Dermis microvascular lymphatic vessel endothelial cell (primary cell): ENCODE data around the gene UBE2D4. TPM values are rescaled to one million over a fixed set of nuclear protein-coding genes. Genes with fewer than 3 reads are reported as not detected.
"Not testable (repeated sequence)": the region's sequence is repeated elsewhere in the genome, so short reads cannot be mapped to it uniquely, and the experiment has no call there.

Experiments used
- DNase-seq, 2 donors: peaks; one replicate each; pipeline versions ENCODE4 v3.0.0 to v3.0.0-alpha.2; 2010; ENCODE audit warnings: low read depth in 2 of 2
- total RNA-seq: library from RNA; depleted of rRNA; stranded (reverse); fragments of >200 nt; gene quantifications from 2 replicates; pipeline ENCODE4 v1.2.1, GENCODE V29; 2014

UBE2D4 gene
- total RNA-seq, 1 donor from 2014 or later = 3.9 TPM

DNA sequence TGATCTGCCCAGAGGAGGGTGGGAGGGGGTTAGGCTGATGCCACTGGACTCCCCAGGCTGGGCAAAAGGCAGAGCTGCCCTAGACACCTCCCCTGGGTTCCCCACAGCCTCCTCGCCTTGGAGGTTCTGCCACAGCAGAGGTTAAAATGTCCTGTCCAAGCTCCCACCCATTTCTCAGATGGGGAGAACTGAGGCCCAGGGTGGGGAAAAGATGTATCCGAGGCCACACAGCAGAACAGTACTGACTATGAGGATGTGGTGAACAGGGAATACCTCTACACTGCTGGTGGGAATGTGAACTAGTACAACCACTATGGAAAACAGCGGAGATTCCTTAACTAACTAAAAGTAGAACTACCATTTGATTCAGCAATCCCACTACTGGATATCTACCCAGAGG, 40.2 kb downstream of the UBE2D4 start:
- not testable (repeated sequence) for DNase-seq

DNA sequence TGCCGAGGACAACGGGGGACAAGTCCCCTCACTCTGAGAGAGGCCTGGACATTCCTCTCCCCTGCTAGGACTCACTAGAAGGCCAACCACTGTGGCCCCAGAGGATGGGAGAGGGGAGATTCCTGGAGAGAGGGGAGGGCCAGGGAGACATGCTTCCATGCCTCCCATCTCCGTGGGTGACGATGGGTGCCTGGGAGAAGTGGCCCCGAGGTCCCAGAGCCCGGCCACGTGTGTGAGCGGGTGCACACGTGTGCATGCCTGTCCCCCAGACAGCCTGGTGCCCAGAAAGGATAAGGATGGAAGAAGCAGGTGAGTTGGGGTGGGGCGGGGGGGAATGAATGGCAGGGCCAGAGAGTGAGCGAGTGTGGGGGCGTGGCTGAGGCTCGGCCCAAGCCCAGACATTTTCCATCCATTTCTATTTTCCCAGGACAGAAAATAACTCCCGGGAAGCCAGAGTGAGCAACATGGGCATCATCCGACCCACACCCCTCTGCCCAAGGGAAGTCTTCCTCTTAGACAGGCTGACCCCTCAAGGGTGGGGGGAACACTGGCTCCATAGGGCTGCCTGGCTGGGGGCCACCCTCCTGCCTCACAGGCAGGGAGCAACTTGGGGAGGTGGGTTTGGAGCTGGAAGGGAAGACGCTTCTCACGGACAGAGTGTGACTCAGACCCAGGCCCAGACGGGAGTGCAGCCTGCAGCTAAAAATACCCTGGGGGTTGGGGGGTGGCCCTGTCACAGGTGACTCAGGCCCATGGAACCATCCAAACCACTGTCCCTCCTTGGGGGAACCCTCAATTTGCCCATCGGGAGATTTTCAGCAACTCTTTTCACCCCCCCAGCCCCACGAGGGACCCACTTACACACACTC, 42.2 kb downstream of the UBE2D4 start:
- DNase-seq = not testable (repeated sequence)

DNA sequence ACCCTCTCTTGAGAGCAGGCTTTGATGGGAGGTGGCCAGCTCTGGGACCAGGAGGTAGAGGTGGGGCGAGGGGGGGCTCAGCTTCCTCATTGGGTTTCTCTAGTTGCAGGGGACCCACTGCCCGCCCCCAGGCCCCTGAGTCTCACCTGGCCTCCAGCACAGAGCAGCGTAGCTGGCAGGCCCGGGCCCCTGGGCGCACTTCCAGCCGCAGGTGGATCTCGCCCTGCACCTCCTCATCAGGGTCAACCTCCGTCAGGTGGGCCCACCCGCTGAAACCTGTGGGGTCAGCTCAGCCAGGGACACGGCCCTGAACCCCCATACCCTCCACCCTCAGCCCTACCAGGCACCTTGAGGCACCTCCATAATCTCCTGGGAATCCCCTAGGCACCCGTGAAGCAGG, 43.4 kb downstream of the UBE2D4 start:
- not testable (repeated sequence) for DNase-seq

DNA sequence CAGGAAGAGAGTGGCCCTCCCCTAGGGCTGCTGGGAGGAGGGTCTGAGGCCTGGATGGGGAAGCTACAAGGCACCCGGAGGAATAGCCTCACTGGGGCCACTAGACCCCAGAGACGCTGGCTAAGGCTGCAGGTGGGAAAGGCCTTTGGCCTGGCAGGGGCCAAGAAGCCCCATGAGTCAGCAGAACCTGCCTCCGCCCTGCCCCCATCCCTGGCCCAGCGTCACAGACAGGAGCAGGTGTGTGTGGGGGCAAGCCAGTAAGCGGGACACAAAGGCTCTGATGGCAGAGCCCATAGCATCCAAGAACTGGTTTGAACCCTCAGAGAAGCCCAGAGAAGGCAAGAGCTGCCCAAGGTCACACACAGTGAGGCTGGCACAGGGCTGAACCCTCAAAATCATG, 44.5 kb downstream of the UBE2D4 start:
- not testable (repeated sequence) for DNase-seq

DNA sequence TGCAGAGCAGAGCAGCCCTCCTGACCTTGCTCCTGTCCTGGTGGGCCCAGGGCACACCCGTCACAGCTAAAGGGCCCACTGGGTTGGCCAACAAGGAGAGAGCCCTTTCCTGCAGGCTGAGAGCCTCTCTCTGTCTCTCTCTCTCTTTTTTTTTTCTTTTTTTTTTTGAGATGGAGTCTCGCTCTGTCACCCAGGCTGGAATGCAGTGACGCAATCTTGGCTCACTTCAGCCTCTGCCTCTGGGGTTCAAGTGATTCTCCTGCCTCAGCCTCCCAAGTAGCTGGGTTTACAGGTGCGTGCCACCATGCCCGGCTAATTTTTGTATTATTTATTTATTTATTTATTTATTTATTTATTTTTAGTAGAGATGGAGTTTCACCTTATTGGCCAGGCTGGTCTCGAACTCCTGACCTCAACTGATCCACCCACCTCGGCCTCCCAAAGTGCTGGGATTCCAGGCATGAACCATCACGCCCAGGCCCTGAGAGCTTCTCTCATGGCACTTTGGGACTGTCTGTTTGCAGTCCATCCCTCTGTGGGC, 47.9 kb downstream of the UBE2D4 start:
- not testable (repeated sequence) for DNase-seq

DNA sequence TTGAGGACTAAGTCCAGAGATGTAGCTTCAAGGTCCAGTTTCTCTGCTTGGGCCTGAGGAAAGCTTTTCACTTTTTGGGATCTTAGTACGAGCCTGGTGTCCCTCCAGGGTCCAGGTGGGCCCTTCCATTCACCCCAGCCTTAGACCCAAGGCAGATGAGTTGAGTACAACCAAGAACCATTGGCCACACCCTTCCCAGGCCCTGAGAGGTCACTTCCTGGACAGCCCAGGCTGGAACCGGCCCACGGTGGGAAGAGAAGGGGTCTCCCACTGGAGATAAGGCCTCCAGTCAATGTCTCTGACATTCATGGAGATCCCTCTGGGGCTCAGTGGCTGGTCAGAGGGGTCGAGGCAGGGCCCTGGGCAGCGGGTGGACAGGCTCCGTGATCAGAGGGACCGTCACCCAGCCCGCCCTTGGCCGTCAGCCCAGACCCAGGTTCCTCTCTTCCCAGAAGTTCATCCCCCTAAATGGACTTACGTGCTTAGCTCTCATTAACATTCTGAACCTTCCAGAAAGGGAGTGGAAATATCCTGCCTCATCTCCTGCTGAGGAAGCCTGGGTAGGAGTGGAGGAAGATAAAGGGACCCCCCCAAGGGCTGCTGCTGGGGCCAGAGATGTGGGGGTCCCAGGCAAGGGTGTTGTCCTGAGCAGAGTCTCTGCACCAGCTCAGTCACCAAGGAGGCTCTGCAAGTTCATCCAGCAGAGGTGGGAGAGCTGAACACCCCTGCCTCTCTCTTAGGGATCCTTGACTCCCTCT, 48.7 kb downstream of the UBE2D4 start:
- not testable (repeated sequence) for DNase-seq

DNA sequence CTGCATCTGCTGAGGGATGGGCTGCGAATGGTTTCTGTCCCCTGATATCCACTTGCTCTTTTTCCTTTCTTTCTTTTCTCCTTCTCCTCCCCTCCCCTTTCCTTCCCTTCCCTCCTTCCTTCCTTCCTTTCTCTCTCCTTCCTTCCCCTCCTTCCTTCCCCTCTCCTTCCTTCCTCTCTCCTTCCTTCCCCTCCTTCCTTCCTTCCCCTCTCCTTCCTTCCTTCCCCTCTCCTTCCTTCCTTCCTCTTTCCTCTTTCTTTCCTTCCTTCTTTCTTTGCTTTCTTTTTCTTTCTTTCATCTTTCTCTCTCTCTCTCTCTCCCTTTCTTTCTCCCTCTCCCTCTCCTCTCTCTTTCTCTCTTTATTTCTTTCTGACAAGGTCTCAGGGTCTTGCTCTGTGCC, 51.3 kb downstream of the UBE2D4 start:
- no peak for DNase-seq

DNA sequence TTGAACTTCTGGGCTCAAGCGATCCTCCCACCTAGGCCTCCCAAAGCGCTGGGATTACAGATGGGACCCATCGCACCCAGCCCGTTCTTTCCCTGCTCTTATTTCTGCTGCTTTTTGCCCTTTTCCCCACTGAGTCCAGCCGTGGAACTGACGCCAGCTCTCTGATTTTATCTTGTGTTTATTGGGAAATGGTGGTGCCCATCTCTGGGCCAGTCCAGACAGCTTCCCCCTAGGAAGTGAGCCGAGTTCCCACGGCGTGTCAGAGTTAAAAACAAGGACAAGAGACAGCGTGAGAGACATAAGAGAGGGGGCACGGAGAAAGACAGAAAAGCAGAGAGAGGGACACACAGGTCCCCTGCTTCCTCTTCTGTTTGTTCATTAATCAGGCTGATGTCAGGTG, 51.9 kb downstream of the UBE2D4 start:
- peak; percentile 2 to 33 for DNase-seq

DNA sequence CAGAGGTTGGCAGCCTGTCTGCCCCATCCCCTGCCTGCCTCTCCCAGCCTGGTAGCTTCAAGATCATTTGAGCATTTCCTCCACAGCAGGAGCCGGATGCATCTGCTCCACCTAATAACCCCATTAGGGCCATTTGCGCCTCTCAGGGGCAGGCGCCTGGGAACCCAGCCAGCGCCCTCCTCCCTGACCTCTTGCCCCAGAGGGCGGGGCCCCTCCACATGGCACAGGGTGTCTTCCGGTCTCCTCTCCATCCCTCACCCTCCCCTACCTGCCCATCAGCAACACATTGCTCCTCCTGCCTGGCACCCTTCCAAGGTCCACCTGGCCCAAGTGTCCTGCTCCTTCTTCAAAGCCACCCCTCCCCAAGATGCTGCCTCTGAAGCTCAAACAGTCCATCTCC, 56.6 kb downstream of the UBE2D4 start:
- DNase-seq = not testable (repeated sequence)

DNA sequence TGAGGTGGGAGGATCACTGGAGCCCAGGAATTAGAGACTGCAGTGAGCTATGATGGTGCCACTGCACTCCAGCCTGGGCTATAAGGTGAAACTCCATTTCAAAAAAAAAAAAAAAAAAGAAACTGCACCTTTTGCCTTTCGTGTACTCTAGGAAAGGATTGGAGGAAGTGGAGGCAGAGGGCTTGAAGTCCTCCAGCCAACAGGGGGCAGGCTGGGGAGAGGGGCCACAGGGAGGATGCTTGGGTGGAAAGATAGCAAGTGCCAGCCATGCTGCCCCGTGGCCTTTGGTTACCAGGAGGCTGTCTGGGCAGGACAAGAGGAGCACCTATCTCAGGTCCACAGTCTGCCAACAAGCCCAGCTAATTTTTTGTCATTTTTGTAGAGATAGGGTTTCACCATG, 57.5 kb downstream of the UBE2D4 start:
- DNase-seq = not testable (repeated sequence)

DNA sequence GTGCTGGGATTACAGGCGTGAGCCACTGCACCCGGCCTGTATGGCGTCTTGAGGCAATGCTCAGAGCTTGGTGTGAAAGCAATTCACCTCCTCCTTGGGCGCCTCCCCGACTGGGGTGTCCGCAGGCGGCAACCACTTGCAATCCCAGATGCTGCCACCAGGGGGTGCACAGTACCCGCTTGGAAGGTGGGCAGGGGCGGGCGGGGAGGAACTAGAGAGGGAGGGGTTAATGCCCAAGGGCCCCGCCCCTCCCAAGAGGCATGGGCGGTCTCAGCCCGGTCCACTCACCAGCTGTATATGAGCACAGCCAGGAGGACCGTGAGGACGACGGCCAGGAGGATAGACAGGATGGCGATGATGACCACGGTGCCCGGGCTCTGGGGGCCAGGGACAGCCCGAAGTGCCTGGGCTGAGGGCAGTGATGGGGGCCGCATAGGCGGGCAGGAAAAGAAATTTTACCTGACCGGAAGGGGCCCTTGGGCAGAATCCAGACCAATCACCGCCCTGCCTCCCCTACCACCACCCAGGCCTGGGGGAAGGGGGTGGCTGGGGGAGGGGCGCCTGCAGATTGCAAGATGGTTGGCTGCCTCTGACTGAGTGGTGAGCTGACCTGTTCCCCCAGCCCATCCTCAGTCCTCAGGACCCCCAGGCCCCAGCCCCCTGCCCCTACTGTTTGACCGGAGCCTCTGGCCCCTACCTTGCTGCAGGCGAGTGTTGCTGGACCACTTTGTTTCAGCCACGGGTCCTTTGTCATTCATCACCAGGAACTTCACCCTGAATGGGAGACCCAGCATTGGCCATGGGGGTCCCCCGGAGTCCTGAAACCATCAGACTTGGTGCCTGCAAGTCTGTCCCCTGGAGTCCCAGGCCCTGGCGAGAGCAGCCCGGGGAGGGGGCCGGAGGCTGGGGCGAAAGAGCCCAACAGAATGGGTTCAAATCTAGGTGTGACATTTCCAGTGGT, 59.9 kb downstream of the UBE2D4 start:
- peak; percentile 20 to 65 for DNase-seq

DNA sequence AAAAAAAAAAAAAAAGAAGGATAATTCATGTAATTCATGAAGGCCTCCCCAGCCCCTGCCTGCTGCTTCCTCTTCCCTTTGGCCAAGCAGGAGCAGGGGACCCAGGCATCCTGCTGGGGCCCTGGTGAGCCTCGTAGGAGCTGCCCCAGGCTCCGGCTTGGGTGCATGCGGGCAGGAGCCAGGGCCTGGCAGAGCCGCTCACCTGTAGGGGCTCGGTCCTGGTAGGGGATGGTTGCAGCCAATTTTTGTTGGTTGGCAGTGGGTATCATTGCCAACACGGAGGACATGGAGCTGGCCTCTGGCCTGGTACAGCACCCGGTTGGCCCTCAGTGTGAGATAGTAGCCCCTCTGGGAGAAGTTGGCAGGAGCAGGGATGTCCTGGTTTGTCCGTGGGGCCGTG, 61.2 kb downstream of the UBE2D4 start:
- not testable (repeated sequence) for DNase-seq

DNA sequence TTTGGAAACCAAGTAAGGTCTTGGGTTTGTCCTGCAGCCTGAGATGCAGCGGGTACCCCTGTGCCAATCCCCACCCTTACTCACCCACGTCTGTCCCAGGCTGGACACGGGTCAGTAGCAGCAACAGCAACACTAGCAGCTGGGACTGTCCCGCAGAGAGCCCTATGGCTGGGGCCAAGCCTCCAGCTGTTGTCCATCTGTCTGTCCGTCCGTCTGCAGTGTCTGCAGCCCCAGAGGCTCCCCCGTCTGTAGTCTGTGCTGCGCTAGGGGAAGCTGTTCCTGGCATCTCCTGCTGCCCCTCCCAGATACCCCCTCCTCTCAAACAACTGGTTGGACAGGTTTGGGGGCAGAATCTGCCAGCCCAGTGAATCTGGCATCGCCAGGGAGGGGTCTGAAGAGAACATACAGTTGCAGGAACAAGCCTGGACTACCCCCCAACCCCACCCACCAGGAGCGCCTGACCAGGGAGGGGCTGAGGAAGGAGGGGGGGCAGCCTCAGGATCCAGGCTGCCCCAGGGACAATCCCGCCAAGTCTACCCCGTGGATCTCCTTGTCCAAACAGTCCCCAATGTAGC, 63.9 kb downstream of the UBE2D4 start:
- not testable (repeated sequence) for DNase-seq

DNA sequence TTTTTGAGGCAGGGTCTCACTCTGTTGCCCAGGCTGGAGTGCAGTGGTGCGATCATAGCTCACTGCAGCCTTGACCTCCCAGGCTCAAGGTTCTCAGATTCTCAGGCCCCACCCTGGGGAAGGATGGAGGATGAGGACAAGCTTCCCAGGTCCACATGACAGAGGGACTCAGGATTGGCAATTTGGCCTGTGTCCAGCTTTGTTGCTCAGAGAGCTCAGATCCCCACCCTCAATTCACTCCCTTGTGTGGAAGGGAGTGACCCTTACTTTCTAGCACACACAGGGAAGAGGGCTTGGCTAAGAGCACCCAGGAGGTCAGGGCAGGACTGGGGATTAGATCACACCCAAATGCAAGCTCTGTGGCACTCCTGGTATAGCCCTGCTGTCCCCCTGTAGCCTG, 64.6 kb downstream of the UBE2D4 start:
- not testable (repeated sequence) for DNase-seq

DNA sequence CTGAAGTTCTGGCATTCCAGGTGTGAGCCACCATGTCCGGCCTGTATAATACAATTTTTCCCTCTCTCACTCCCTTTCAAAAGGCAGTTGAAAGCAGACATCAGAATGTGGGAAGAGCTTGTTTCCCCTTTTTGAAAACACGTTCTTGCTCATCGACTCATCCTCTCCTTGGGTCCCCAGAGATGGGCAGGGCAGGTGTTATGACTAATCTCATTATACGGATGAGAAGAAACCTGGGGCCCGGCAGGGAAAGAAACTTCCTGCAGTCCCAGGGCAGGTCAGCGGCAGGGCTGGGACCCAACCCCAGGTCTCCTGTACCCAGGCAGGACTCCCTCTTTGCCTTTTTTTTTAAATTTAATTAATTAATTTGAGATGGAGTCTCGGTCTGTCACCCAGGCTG, 66.7 kb downstream of the UBE2D4 start:
- not testable (repeated sequence) for DNase-seq

DNA sequence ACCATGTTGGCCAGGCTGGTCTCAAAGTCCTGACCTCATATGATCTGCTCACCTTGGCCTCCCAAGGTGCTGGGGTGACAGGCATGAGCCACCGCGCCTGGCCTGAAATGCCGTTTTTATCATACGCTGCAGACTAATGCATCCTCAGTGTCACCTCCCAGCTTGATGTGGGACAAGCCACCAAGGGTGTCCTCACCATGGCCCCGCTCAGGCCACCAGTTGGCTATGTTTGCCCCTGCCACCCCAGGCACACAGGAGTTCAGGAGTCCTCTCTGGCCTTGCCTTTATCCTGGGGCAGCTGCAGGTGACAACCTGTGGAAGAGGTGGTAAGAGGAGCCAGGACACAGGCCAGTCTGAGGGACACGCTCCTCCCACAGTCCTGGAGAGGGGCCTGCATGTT, 68.4 kb downstream of the UBE2D4 start:
- not testable (repeated sequence) for DNase-seq

DNA sequence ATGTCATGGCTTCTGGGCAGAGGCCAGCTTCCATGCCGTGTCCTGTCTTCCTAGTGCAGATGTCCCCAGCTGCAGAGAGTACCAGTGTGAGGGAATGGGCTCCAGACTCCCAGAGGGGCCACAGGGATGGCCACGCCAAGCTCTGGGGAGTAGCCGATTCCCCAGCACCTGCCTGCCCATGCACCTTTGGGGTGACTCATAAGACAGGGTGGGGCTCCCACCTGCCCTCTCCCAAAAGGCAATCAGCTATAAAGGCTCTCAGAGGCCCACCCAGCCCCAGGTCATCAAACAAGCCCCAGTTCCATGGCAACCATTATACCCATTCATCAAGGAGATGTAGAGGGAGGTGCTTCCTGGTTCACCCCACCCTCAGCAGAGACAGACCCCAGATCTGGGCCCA, 71.3 kb downstream of the UBE2D4 start, which contains the start of gene SPDYE1:
TSS of gene SPDYE1 (plus strand) at position 366 of the 400 bp plus-strand sequence. CDS start 2,053 bp downstream, outside the sequence.
- DNase-seq = not testable (repeated sequence)
